Mesenteric fat pad (tissue), 1 donor: Measurements from ENCODE around the gene TRIM10. TPM values are rescaled to one million over a fixed set of nuclear protein-coding genes. Genes with fewer than 3 reads are reported as not detected.

Source experiments
- total RNA-seq: library from RNA; stranded (reverse); fragmentation: NEBNext Ultra II Directional; extraction: Animal tissue kit (Norgen Biotek cat#: 25700); gene quantifications from one replicate; pipeline ENCODE4 v1.2.1, GENCODE V29; 2021
- donor health status: DM: yes; HTN: yes; CAD: no.

TRIM10 gene
- total RNA-seq, 1 donor from 2014 or later, result not detected

Other genes starting within 250 kb of the TRIM10 start
- gene HLA-A, start 218.7 kb downstream of the TRIM10 start, total RNA-seq, result 526 TPM
- 21.1 TPM for gene POLR1H, start 99.9 kb downstream of the TRIM10 start, total RNA-seq
- gene PPP1R11, start 94.0 kb downstream of the TRIM10 start, total RNA-seq, result 41.1 TPM
- gene RNF39, start 85.4 kb downstream of the TRIM10 start, total RNA-seq, result not detected
- not detected for gene TRIM31, start 48.1 kb downstream of the TRIM10 start, total RNA-seq
- gene TRIM40, start 25.1 kb downstream of the TRIM10 start, total RNA-seq, result not detected
- gene TRIM15, start 2.3 kb upstream of the TRIM10 start, total RNA-seq, result not detected
- gene TRIM26, start 52.2 kb upstream of the TRIM10 start, total RNA-seq, result 32.1 TPM
- gene TRIM39, start 165.7 kb upstream of the TRIM10 start, total RNA-seq, result 10.4 TPM
- gene RPP21, start 183.9 kb upstream of the TRIM10 start, total RNA-seq, result 22.8 TPM